Mesodermal cell (in vitro differentiated cells): Measurements from ENCODE around the gene XRCC5.

Experiments
- H3K27ac ChIP-seq: 2 replicates; pipeline ENCODE4 v1.7.0; 2013; ENCODE audit warnings: mild to moderate bottlenecking, low read depth, low read length, moderate library complexity; ENCODE audit not compliant: severe bottlenecking
- H3K36me3 ChIP-seq: 2 replicates; pipeline ENCODE4 v1.7.1; 2013; ENCODE audit warnings: mild to moderate bottlenecking, low read length, moderate library complexity; ENCODE audit not compliant: control insufficient read depth, insufficient read depth
- H3K4me1 ChIP-seq: one replicate; pipeline ENCODE4 v1.7.1; 2013; ENCODE audit warnings: mild to moderate bottlenecking, low read length; ENCODE audit not compliant: insufficient read depth, control insufficient read depth, poor library complexity, severe bottlenecking
- H3K4me3 ChIP-seq: 2 replicates; pipeline ENCODE4 v1.7.0; 2013; ENCODE audit warnings: low read length, control low read depth, mild to moderate bottlenecking; ENCODE audit not compliant: insufficient read depth, poor library complexity, severe bottlenecking; ENCODE audit errors: extremely low read depth
- H3K9me3 ChIP-seq: 2 replicates; pipeline ENCODE4 v1.7.1; 2013; ENCODE audit warnings: mild to moderate bottlenecking, low read length, moderate library complexity; ENCODE audit not compliant: control insufficient read depth
- WGBS, 2 experiments: methylation state at CpG; one replicate each; pipeline ENCODE4 v1.1.5; 2013; ENCODE audit warnings: missing lambda C conversion rate in 2 of 2; ENCODE audit not compliant: insufficient coverage in 2 of 2; 5-methylcytosine and 5-hydroxymethylcytosine counted together

XRCC5 gene

DNA sequence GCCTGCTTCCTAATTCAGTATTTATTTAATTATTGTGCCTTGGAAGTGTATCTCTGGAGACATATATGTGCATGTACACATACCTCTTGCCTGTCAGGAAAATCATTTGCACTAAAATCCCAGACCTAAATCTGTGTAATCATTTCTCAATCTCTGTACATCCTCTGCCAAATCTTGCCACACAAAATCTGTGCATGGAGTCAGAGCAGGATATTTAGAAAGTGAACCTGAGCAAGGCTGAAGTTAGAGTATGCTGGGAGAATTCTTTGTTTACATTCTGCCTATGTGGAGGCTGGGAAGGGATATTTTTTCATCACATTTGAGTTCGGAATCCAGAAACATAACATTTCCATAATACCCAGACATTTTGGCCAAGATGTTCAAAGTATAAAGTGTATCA lies 9.3 kb downstream of the XRCC5 start:
- Histone ChIP-seq H3K9me3 (no peaks in the 10 kb centered on the region), H3K4me1 (peaks cover 9% of the 10 kb centered on the region), H3K27ac (no peak overlapping the region), H3K4me3 (no peak overlapping the region), H3K36me3 (peaks cover 92% of the 10 kb centered on the region)
- no CpG with 5 or more reads among the region's 1 CpG for WGBS, 2 experiments

DNA sequence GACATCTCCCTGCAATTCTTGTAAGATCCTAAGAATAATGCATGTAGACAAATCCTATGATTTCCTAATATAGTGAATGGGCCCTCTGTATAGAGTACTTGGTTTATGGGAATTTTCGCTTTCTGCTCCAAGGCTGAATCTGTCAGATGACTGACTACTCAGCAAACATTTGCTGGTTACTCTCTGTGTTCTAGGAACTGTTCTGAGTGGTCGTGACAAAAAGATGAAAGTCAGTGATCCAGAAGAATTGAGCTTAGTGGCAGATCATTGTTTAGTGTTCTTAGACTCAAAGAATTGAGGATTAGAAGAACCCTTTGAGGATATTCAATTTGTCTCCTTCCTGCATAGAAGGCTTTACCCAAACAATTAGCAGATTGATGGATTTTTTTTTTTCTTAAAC lies 10.0 kb downstream of the XRCC5 start:
- Histone ChIP-seq H3K36me3 (peaks cover 92% of the 10 kb centered on the region), H3K27ac (no peak overlapping the region), H3K4me1 (peaks cover 9% of the 10 kb centered on the region), H3K9me3 (no peaks in the 10 kb centered on the region), H3K4me3 (no peak overlapping the region)
- 100% methylated on average over 1 to 2 of the region's 2 CpGs for WGBS, 2 experiments

DNA sequence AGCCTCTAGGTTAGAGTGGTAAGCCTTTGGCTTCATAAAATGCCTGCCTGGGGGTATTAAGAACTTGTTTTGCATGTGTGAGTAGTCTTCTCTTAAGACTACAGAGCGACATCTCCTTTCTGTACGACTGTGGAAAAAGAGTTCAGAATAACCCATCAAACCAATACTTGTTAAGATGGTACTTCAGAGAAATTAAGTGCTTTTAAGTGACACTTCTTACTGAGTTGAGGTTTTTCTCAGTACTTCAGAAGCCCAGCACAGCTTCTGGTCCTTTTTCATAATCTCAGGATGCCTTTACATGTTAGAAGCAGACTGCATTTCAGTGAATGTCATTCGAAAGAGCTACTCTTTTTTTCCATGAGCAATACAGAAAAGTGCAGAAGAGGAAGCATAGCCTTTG lies 10.8 kb downstream of the XRCC5 start:
- H3K9me3 ChIP-seq = no peaks in the 10 kb centered on the region
- peaks cover 9% of the 10 kb centered on the region for H3K4me1 ChIP-seq
- whole genome bisulfite sequencing, 2 experiments = 80% methylated on average over 1 of the region's 3 CpGs; no CpG with 5 or more reads in 1 of the 2 experiments
- peaks cover 96% of the 10 kb centered on the region for H3K36me3 ChIP-seq
- H3K4me3 ChIP-seq = no peak overlapping the region
- H3K27ac ChIP-seq = no peak overlapping the region

DNA sequence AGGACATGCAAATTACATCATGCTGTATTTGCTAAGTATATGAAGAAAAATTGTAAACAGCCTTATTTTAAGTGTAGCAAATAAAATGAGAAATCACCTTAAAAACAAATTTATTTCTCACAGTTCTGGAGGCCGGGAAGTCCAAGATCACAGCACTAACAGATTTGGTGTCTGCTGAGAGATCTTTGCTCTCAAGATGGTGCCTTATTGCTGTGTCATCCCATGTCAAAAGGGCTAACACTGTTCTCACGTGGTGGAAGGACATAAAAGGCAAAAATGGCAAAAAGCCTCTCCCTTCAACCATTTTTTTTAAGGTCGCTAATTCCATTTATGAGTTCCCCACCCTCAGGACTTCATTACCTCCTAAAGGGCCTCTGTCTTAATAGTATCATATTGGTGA lies 12.1 kb downstream of the XRCC5 start:
- Histone ChIP-seq H3K27ac (no peak overlapping the region), H3K36me3 (peaks cover 100% of the 10 kb centered on the region), H3K4me3 (no peak overlapping the region), H3K9me3 (no peaks in the 10 kb centered on the region), H3K4me1 (peaks cover 9% of the 10 kb centered on the region)
- WGBS, 2 experiments = 81% methylated on average over 2 of the region's 3 CpGs; no CpG with 5 or more reads in 1 of the 2 experiments

DNA sequence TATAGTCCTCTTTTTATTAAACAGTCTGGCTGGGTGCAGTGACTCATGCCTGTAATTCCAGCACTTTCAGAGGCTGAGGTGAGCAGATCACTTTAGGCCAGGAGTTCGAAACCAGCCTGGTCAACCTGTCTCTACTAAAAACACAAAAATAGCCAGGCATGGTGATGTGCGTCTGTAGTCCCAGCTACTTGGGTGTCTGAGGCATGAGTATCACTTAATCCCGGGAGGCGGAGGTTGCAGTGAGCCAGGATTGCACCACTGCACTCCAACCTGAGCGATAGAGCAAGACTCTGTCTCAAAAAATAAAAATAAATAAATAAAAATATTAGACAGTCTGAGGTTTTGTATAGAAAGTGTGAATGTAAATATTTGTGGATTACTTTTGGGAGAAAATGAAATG lies 17.8 kb downstream of the XRCC5 start:
- whole genome bisulfite sequencing, 2 experiments = 90 to 100% methylated on average over 2 to 4 of the region's 5 CpGs
- no peaks in the 10 kb centered on the region for H3K9me3 ChIP-seq
- no peak overlapping the region for H3K4me3 ChIP-seq
- peaks cover 96% of the 10 kb centered on the region for H3K36me3 ChIP-seq
- no peak overlapping the region for H3K27ac ChIP-seq
- no peaks in the 10 kb centered on the region for H3K4me1 ChIP-seq

DNA sequence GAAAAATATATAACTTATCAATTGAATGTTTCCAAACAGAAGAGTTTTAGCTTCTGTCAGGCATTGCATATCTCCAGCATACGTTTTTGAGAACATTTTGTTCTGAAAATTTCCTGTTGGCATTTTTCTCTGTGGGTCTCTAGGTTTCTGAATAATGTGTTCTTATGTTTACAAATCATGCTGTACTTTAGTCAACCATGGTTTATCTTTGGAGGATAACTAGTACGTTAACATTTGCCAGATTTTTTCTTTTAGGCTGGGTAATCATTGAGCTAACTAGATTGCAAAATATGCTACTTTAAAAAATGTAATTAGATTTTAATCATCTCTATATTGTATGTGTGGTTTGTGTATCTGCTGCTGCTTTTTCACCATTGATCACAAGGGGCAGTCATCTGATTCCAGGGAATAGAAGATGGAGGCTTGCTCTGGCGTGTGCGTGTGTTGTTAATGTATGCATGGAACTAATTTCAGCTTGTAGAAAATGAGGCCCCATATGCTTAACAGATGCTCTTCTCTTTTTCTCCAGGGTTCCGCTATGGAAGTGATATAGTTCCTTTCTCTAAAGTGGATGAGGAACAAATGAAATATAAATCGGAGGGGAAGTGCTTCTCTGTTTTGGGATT lies 21.3 kb downstream of the XRCC5 start:
- no peaks in the 10 kb centered on the region for H3K9me3 ChIP-seq
- H3K4me1 ChIP-seq = no peaks in the 10 kb centered on the region
- H3K36me3 ChIP-seq = peaks cover 96% of the 10 kb centered on the region
- no peak overlapping the region for H3K4me3 ChIP-seq
- WGBS, 2 experiments = 100% methylated on average over 1 to 2 of the region's 6 CpGs
- H3K27ac ChIP-seq = no peak overlapping the region

DNA sequence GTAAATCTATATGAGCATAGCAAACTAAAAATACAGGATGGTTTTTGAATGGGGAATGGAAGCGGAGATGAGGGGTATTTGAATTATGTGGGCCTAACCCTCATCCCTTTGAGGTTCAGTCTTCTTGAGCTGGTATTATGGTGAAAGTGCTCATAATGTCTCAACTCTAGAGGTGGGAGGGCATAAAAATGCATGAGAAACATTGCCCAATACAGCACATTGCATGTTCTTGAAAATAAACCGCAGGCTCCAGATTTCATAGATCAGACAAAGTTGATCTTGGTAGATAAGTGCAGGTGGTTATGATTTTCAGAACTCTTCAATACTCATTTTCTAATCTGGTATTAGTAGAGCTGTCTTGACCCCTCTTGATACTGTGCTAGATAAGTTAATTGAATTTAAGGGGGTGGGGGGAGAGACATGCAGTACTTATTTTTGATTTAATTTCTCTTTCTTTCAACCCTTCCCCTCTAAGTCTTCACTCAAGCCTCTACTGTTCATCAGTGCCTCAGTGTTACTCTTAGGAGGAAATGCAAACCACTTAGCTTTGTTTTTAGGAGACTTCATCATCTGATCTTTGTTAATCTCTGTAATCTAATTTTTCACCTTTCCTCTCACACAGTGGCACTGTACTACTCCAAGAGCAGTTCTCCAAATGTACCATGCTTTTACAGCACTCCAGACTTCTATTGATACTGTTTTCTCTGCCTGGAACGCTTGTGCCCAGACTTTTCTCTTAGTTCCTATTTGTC lies 22.2 kb downstream of the XRCC5 start:
- Histone ChIP-seq H3K27ac (no peak overlapping the region), H3K36me3 (peaks cover 95% of the 10 kb centered on the region), H3K4me1 (no peaks in the 10 kb centered on the region), H3K9me3 (no peaks in the 10 kb centered on the region), H3K4me3 (no peak overlapping the region)
- 83 to 100% methylated on average over 2 of the region's 3 CpGs for WGBS, 2 experiments

DNA sequence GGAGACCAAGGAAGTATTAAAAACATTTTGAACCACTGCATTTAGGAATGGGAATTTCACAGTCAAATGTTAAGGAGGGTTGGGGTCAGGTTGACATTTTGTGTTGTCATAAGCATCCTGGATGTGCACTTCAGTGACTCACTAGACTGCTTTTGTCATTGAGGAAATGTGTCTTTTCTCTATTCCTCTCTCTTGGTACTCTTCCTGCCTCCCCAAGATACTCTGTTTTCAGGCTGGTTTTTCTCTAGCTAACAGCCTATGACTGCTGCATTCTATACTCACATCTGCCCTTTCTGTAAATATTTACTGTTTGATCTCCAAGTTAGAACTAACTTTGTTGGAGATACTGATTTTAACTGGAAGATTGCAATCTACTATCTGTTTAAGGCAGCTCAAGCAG lies 23.4 kb downstream of the XRCC5 start:
- Histone ChIP-seq H3K4me1 (no peaks in the 10 kb centered on the region), H3K27ac (no peak overlapping the region), H3K4me3 (no peak overlapping the region), H3K9me3 (no peaks in the 10 kb centered on the region), H3K36me3 (peaks cover 97% of the 10 kb centered on the region)

DNA sequence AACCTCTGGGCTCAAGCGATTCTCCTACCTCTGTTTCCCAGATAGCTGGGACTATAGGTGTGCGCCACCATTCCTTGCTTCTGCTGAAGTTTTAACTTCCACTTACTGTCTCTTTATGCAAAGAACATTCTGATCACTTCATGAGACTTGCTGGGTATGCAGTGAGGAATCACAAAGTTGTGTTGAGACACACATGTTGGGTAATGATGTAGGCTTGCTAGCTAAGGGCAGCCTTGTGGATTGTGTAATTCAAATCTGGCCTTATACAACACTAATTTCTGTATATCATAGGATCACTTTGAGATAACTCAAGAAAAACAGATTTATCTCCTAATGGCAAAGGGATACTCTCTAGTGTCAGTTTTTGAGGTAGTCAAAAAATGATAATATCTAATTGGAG lies 24.2 kb downstream of the XRCC5 start:
- Histone ChIP-seq H3K9me3 (no peaks in the 10 kb centered on the region), H3K36me3 (peaks cover 98% of the 10 kb centered on the region), H3K4me1 (no peaks in the 10 kb centered on the region), H3K4me3 (no peak overlapping the region), H3K27ac (no peak overlapping the region)
- WGBS, 2 experiments = 80 to 95% methylated on average over 1 to 2 of the region's 2 CpGs

DNA sequence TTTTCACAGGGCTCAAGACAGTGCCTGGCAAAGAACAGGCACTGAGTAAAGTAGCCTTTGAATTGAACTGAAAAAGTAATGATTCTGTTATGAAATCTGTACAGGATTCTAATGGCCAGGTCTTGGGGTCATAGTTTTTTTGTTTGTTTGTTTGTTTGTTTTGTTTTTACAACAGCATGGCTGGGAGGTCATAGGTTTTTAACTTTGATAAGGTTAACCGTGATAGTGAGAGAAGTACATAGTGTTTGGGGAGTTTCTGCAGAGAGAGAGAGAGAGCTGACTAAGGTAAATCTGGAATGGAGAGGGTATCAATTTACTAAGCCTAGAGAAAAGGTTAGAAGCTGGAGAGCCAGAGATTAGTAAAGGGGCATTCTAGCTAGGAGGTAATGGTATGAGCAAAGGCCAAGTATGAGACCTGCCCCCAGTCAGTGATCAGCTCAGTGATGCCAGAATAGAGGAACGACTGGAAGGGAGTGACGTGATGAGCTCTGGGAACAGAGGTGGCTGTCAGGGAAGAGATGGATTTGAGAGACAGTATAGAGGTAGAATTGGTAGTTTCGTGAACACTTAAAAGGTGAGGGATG lies 25.9 kb downstream of the XRCC5 start:
- Histone ChIP-seq H3K9me3 (no peaks in the 10 kb centered on the region), H3K4me1 (no peaks in the 10 kb centered on the region), H3K36me3 (peaks cover 98% of the 10 kb centered on the region), H3K27ac (no peak overlapping the region), H3K4me3 (no peak overlapping the region)
- WGBS, 2 experiments = 95 to 100% methylated on average over 3 of the region's 4 CpGs

DNA sequence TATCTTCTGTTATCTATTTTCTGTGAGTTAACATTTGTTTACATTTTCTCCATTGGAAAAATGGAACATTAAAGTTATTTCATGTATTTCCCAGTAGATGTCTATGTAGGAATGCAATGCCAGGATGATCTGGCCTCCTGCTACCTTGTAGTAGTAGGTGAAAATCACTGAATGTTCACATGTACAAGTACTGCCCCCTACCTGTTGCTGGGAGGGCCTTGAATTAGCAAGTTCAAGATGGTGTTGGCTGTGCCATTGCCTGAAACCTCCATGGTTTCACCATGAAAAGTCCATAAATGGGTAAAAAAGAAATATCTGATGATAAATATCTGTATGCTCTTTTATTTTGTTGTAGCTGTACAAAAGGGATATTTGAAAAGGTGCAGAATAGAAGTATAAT lies 30.7 kb downstream of the XRCC5 start:
- no peak overlapping the region for H3K27ac ChIP-seq
- peaks cover 96% of the 10 kb centered on the region for H3K36me3 ChIP-seq
- H3K4me1 ChIP-seq = no peaks in the 10 kb centered on the region
- no peak overlapping the region for H3K4me3 ChIP-seq
- no peaks in the 10 kb centered on the region for H3K9me3 ChIP-seq
